Measurements from ENCODE around the gene PLXDC1. TPM values are rescaled to one million over a fixed set of nuclear protein-coding genes. Genes with fewer than 3 reads are reported as not detected.
"Not testable (repeated sequence)": the region's sequence is repeated elsewhere in the genome, so short reads cannot be mapped to it uniquely, and the experiment has no call there.

PLXDC1 gene
- total RNA-seq, 1 experiment from 2014 or later: 1.5 TPM

GRCh38 chr17:39081851-39082250, 69.6 kb downstream of the PLXDC1 start:
- no peak for DNase-seq (ENCODE audit: low spot score)
- in situ Hi-C loops (cut with HindIII; ENCODE audit: low sequenced_read_pairs): no loop called here

DNA sequence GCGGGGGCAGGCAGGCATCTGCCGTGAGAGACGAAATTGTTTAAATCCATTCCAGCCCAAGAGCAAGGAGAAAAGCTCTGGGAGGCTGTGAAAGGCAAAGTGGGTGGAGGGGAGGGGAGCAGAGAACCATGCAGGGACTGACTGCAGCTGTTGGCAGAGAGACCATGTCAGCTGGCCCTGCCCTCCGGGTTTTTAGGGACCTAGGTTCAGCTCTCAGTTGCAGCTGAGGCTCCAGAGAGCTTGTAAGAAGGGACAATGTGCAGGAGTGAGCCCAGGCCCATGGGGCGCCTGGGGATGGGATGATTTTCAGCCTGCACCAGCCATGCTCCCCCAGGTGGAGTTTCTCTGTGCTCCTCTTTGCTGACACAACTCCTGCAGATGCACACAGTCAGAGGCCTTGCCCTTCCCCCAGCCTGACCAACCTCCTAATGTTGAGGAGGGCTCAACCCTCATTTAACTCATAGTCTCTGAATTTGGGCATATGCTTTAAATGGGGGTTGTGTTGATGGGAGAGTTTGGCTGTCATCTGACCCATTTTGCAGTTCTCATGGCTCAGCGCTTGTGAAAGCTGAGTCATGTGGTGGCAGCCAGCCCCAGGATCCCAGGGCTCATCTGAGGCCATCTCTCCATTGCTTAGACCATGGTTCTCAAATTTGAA, 70.9 kb downstream of the PLXDC1 start:
- no peak for DNase-seq (ENCODE audit: low spot score)
- in situ Hi-C loops (cut with HindIII; ENCODE audit: low sequenced_read_pairs): no loop called here

GRCh38 chr17:39079836-39080235, 71.6 kb downstream of the PLXDC1 start:
- in situ Hi-C loops (cut with HindIII; ENCODE audit: low sequenced_read_pairs): no loop called here
- DNase-seq (ENCODE audit: low spot score): no peak

- in situ Hi-C loops (cut with HindIII; ENCODE audit: low sequenced_read_pairs): no loop called here
Measured at GRCh38 chr17:39077866-39078265, 73.6 kb downstream of the PLXDC1 start.

GRCh38 chr17:39077252-39077651, 74.2 kb downstream of the PLXDC1 start:
- DNase-seq (ENCODE audit: low spot score): no peak
- in situ Hi-C loops (cut with HindIII; ENCODE audit: low sequenced_read_pairs): no loop called here

More at GRCh38 chr17:39077866-39078265, 73.6 kb downstream of the PLXDC1 start:
- no peak for DNase-seq (ENCODE audit: low spot score)

GRCh38 chr17:39074676-39075075, 76.8 kb downstream of the PLXDC1 start:
- no peak for DNase-seq (ENCODE audit: low spot score)
- in situ Hi-C loops (cut with HindIII; ENCODE audit: low sequenced_read_pairs): loop anchor here (25.0 kb wide), 1 partner anchor 113 kb away; the partner anchor contains the start of gene CACNB1

DNA sequence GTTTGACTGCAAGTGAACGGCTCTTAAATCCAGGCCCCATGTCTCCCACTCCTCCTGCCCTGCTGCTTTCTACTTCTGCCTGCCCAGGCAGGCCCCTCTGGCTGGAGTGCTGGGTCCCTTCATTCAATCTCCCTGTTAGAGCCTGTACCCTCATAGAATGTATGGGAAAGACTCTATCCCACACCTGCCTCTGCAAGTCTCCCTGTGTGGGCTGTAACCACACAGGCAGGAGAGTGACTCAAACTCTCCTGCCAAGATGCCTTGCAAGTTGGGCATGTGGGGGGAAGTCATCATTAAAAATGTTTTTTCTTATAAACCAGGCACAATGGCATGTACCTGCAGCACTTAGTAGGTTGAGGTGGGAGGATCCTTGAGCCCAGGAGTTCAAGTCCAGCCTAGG, 77.5 kb downstream of the PLXDC1 start:
- in situ Hi-C loops (cut with HindIII; ENCODE audit: low sequenced_read_pairs): loop anchor here (25.0 kb wide), 1 partner anchor 113 kb away; the partner anchor contains the start of gene CACNB1
- DNase-seq (ENCODE audit: low spot score): no peak

DNA sequence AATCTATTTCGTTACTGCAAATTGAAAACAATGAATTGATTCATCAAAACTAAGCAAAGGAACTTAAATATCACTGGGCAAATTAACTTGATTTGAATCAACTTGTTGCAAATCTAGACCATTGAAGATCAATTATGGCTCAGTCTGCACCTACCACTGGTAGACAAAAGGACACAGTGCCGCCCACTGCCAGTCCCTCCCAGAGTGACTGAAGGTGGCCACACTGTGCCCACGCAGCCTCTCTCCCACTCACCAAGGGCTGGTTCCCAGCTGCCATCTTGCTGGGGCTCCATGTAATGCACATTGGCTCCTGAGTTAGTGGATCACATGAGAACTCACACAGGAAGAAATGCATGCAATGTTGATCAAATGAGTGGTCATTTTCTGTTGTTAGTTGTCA, 78.1 kb downstream of the PLXDC1 start:
- no peak for DNase-seq (ENCODE audit: low spot score)
- in situ Hi-C loops (cut with HindIII; ENCODE audit: low sequenced_read_pairs): loop anchor here (25.0 kb wide), 1 partner anchor 114 kb away; the partner anchor contains the start of gene CACNB1

- DNase-seq (ENCODE audit: low spot score): no peak
- in situ Hi-C loops (cut with HindIII; ENCODE audit: low sequenced_read_pairs): loop anchor here (25.0 kb wide), 1 partner anchor 116 kb away; the partner anchor contains the start of gene CACNB1
Measured at GRCh38 chr17:39071573-39071972, 79.9 kb downstream of the PLXDC1 start.

- DNase-seq (ENCODE audit: low spot score): peak; percentile 66
- in situ Hi-C loops (cut with HindIII; ENCODE audit: low sequenced_read_pairs): loop anchor here (25.0 kb wide), 1 partner anchor 118 kb away; the partner anchor contains the start of gene CACNB1
Measured at GRCh38 chr17:39069114-39069756, 82.2 kb downstream of the PLXDC1 start.

- in situ Hi-C loops (cut with HindIII; ENCODE audit: low sequenced_read_pairs): loop anchor here (25.0 kb wide), 1 partner anchor 122 kb away; the partner anchor contains the start of gene CACNB1
- no peak for DNase-seq (ENCODE audit: low spot score)
Measured at GRCh38 chr17:39064819-39065218, 86.6 kb downstream of the PLXDC1 start.

DNA sequence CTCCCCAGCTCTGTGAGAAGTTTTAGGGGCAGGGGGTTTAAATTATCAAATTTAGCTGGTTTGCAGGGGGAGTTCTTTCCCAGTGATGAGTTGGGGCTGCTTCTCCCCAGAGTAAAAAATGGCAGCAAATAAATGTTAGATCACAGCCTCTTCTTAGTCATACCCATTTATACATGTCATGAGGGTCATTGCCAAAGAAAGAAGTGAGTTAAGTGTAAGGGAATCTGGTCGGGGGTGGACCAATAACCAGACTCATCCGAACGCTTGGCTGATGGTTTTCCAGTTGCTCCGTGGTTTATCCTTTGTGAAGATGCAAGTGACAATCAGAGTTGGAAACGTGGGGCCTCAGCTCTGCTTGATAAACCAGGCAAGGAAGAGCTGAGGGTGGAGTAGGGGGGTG, 87.1 kb downstream of the PLXDC1 start:
- no peak for DNase-seq (ENCODE audit: low spot score)
- in situ Hi-C loops (cut with HindIII; ENCODE audit: low sequenced_read_pairs): loop anchor here (25.0 kb wide), 1 partner anchor 123 kb away; the partner anchor contains the start of gene CACNB1

DNA sequence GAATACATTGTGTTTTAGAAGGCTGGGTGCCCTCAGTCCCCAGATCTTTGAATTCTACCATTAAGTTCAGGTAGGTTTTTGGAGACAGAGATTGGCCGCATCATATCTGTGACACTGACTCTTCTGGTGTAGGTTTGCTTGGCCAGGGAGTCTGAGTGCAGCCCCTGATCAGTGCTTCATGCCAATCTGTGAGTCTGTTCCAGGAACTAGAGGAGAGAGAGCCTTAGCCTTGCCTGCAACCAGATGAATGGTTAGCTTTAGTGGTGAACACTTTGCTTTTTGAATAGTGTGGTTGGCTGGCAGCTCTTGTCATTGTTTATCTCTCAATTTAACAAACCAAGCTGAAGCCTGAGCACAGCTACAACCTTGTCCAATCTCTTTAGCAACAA, 87.8 kb downstream of the PLXDC1 start:
- in situ Hi-C loops (cut with HindIII; ENCODE audit: low sequenced_read_pairs): loop anchor here (25.0 kb wide), 1 partner anchor 124 kb away; the partner anchor contains the start of gene CACNB1
- no peak for DNase-seq (ENCODE audit: low spot score)

DNA sequence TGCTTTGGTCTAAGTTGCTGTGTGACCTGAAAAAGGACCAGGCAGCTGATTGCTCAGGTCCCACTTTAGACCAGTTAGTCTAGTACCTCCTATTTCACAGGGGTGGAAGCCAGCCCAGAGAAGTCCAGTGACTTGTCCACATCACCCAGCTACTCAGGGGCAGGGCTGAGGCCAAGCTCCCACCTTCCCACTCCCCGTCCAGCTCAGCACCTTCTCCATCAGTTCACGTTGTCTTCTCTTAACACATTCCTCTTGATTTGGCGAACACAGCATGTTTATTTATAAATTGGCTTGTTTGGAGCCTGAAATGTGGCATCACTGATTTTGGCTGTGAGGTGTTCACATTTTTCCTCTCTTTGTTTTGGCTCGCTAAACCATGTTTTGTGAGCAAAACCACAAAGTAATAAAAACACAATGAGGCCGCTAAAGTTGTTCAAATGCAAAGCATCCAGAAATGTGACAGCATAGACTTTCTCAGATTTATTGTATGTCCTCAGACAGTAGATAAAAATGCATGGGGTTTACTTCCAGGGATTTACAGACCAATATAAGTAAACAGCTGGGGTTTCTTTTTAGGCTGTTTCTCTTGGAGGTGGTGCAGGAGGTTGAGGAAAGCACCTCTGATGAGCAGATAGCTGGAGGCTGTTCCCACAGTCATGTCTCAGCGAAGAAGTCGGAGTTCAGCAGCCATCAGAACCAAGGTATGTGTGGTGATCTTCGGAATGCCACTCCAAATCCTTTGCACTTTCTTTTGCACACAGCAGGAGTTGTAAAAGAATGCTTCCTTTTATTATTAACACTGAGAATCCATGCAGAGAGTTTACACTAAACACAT, 88.4 kb downstream of the PLXDC1 start:
- DNase-seq (ENCODE audit: low spot score): no peak
- in situ Hi-C loops (cut with HindIII; ENCODE audit: low sequenced_read_pairs): loop anchor here (25.0 kb wide), 1 partner anchor 124 kb away; the partner anchor contains the start of gene CACNB1

- in situ Hi-C loops (cut with HindIII; ENCODE audit: low sequenced_read_pairs): loop anchor here (25.0 kb wide), 1 partner anchor 129 kb away; the partner anchor contains the start of gene CACNB1
- DNase-seq (ENCODE audit: low spot score): no peak
Measured at GRCh38 chr17:39058524-39058923, 92.9 kb downstream of the PLXDC1 start.

- peak; percentile 22 for DNase-seq (ENCODE audit: low spot score)
- in situ Hi-C loops (cut with HindIII; ENCODE audit: low sequenced_read_pairs): loop anchor here (25.0 kb wide), 1 partner anchor 130 kb away; the partner anchor contains the start of gene CACNB1
Measured at GRCh38 chr17:39057701-39058206, 93.7 kb downstream of the PLXDC1 start.

DNA sequence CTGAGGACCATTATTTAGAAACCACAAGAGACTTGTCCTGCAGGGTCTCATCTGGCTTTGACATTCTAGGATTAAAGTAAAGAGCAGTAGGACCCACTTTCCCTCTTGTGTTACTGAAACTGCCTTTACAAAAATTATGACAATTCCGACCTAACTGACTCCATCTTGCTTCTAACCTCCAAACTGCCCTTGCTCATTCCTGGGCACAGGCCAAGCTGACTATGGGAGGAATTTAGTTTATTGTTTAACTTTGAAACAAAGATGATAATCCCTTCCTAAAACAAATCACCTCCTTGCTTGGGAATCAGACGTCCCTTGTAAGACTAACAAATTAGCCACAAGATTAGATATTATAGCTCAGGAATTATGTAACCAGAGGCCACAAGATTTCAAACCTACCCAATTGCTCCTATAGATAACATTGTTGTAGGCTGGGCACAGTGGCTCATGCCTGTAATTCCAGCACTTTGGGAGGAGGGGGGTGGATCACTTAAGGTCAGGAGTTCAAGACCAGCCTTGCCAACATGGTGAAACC, 97.3 kb downstream of the PLXDC1 start:
- in situ Hi-C loops (cut with HindIII; ENCODE audit: low sequenced_read_pairs): loop anchor here (25.0 kb wide), 1 partner anchor 133 kb away; the partner anchor contains the start of gene CACNB1
- DNase-seq (ENCODE audit: low spot score): no peak

DNA sequence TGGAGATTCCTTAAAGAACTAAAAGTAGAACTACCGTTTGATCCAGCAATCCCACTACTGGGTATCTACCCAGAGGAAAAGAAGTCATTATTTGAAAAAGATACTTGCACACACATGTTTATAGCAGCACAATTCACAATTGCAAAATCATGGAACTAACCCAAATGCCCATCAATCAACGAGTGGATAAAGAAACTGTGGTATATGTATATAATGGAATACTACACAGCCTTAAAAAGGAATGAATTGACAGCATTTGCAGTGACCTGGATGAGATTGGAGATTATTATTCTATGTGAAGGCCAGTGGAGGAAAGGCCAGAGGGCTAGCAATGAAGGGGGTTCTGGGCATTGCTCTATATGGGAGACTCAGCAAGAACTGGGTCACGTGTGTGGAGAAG, 99.0 kb downstream of the PLXDC1 start:
- in situ Hi-C loops (cut with HindIII; ENCODE audit: low sequenced_read_pairs): loop anchor here (25.0 kb wide), 1 partner anchor 135 kb away; the partner anchor contains the start of gene CACNB1
- DNase-seq (ENCODE audit: low spot score): not testable (repeated sequence)

All from G401 (cell line).